Measurements from ENCODE around the gene CAPZA3. TPM values are rescaled to one million over a fixed set of nuclear protein-coding genes. Genes with fewer than 3 reads are reported as not detected.
"Not testable (repeated sequence)": the region's sequence is repeated elsewhere in the genome, so short reads cannot be mapped to it uniquely, and the experiment has no call there.

Gene CAPZA3
- polyA plus RNA-seq (ENCODE audit: insufficient read length in 4 of 4) = under 1 TPM in 2 of 4 donors, not detected in 2; 0.16 to 0.50 TPM

DNA sequence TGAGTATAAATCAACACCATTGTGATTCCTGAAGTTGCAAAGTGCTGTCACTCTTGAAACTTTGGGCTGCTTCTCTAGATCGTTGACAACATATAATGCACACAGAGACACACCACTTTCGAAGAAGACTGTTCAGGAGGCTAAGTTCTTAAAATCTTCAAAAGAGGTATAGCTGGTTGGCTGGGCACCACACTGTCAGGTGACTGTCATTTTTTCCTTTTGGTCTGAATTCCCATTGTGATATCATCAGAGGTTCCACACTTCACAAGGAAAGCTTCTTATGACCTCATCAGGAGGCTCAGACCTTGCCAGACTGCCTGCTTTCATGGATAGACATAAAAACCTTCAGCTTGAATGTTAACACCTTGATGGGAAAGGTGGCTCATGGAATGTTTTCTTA lies at the start of gene CAPZA3, which contains the start of gene PLCZ1:
CAPZA3 (plus strand) TSS at position 301 of the 400 bp plus-strand sequence. CDS start 150 bp downstream, outside the sequence.
PLCZ1 (minus strand) TSS at position 194 of the 400 bp plus-strand sequence. CDS start 641 bp downstream, outside the sequence.
- no peak for DNase-seq (ENCODE audit: low read depth in 4 of 4, low spot score in 3 of 4)

- DNase-seq (ENCODE audit: low read depth in 4 of 4, low spot score in 3 of 4) = no peak
These were observed 48.1 kb upstream of the CAPZA3 start for GRCh38 chr12:18689771-18690170.

DNA sequence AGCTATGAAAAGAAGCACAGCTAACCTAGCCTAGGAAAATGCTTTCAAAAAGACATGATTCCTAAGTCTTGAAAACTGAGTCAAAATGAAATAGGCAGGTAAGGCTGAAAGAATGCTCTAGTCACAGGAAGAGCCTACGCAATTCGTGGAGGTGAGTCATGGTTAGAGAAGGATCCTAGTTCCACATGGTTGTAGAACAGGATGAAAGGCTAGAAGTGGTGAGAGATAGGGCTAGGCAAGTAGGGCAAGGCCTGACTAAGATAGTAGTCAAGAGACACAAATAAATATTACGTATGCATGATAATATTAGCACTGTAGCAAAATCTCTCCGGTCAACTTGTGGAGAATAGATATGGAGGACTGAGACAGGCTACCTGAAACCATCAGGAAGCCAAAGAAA lies 47.3 kb upstream of the CAPZA3 start:
- no peak for DNase-seq (ENCODE audit: low read depth in 4 of 4, low spot score in 3 of 4)

GRCh38 chr12:18693986-18694385 lies 43.9 kb upstream of the CAPZA3 start:
- not testable (repeated sequence) for DNase-seq (ENCODE audit: low read depth in 4 of 4, low spot score in 3 of 4)

- no peak for DNase-seq (ENCODE audit: low read depth in 4 of 4, low spot score in 3 of 4)
These were observed 40.8 kb upstream of the CAPZA3 start for GRCh38 chr12:18696971-18697602.

GRCh38 chr12:18700271-18700670 lies 37.6 kb upstream of the CAPZA3 start:
- DNase-seq (ENCODE audit: low read depth in 4 of 4, low spot score in 3 of 4) = no peak

GRCh38 chr12:18703321-18703720 lies 34.6 kb upstream of the CAPZA3 start:
- DNase-seq (ENCODE audit: low read depth in 4 of 4, low spot score in 3 of 4) = peak in 1 of 4 donors; percentile 27

DNA sequence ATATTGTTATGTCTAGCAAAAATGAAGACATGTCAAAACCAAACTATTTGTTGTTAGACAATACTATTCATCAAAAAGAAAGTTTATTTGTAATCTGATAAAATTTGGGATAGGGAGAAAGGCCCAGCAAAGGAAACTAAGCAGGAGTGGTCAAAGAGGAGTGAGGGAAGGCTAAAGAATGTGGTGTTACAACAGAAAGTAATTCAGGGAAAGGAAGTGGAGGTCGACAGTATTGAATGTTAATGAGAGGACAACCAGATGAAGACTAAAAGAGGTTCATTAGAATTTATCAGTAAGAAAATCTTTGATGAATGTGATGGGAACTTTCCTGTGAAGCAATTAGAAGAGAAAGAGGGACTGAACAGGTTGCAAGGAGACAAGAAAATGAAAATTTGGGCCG lies 34.0 kb upstream of the CAPZA3 start:
- no peak for DNase-seq (ENCODE audit: low read depth in 4 of 4, low spot score in 3 of 4)

- DNase-seq (ENCODE audit: low read depth in 4 of 4, low spot score in 3 of 4) = no peak
These were observed 31.1 kb upstream of the CAPZA3 start for GRCh38 chr12:18706798-18707197.

DNA sequence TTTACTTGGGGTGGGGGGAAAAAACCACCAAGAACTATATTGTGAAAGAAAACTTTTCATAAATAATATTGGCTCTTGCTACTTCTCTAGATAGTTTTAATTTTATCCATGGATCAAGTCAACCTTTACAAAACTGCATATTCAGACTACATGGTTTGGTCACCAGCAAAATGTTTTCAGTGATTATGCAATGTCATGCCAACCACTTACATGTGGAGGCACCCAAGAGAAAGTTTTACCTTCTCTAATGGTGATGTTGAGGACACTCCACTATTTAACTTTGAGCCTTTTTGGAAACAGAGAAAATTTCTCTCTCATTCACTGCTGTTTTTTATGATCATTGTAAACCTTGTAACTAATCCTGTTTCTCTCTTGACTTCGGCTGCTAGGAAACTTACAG lies 21.7 kb upstream of the CAPZA3 start:
- DNase-seq (ENCODE audit: low read depth in 4 of 4, low spot score in 3 of 4) = no peak

- DNase-seq (ENCODE audit: low read depth in 4 of 4, low spot score in 3 of 4) = no peak
These were observed 19.5 kb upstream of the CAPZA3 start for GRCh38 chr12:18718462-18718861.

DNA sequence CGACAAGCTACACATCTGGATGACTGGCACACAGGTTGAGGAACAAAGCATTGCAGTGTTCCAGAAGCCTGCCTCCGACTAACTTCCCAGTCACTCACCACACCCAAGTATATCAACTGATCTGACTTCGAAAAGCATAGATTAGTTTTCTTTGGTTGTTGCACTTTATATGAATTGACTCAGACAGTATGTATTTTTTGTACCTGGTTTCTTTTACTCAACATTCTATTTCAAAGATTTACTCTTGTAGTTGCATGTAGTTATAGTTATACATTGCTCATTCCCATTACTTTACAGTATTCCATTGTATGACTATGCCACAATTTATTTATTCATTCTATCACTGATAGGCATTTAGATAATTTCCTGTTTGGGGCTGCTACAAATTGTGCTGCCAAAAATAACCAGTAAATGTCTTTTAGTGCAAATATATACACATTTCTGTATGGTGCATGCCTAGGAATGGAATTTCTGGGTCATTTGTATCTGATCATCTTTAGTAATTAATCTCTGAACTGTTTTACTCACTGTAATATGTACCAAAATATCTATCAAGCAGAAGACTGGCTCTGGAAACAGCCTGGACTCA lies 17.9 kb upstream of the CAPZA3 start:
- no peak for DNase-seq (ENCODE audit: low read depth in 4 of 4, low spot score in 3 of 4)

DNA sequence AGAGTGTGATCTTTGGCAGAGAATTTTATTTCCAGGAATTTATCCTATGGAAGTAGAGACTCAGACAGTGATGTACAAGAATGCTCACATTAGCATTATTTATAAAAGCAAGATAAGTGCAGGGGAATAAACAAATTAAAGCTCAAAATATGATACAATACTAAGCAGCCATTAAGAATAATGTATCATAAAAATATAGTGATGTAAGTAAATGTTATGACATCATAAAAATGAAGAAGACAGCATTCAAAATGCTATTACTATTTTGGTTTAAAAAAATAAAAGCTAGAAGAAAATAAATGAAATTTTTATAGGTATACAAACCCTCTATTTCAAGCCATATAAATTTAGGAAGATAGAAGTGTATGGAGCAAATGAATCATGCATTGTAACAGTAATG lies 17.2 kb upstream of the CAPZA3 start:
- DNase-seq (ENCODE audit: low read depth in 4 of 4, low spot score in 3 of 4) = no peak

DNA sequence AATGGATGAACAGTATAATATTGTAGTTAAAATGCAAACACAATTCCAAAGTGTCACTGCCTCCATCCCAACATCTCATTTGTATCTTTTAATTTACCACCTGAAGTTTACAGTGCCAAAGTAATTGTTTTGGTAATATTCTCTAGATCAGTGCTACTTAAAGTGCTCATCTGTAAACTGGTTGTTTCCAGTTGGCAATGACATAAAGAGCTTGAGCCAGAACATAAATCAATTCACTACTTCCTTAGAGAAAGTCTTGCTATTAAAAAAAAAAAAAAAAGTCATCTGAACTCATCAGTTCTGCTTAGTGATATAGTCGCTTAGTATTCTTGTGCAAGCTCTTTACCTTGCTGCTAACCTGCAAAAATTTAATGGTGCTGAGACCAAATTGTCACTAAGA lies 16.5 kb upstream of the CAPZA3 start:
- DNase-seq (ENCODE audit: low read depth in 4 of 4, low spot score in 3 of 4) = no peak

GRCh38 chr12:18723752-18724151 lies 14.2 kb upstream of the CAPZA3 start:
- no peak for DNase-seq (ENCODE audit: low read depth in 4 of 4, low spot score in 3 of 4)

GRCh38 chr12:18731156-18731555 lies 6.8 kb upstream of the CAPZA3 start:
- no peak for DNase-seq (ENCODE audit: low read depth in 4 of 4, low spot score in 3 of 4)

- DNase-seq (ENCODE audit: low read depth in 4 of 4, low spot score in 3 of 4) = no peak
These were observed 10.0 kb downstream of the CAPZA3 start for GRCh38 chr12:18747895-18748294.

DNA sequence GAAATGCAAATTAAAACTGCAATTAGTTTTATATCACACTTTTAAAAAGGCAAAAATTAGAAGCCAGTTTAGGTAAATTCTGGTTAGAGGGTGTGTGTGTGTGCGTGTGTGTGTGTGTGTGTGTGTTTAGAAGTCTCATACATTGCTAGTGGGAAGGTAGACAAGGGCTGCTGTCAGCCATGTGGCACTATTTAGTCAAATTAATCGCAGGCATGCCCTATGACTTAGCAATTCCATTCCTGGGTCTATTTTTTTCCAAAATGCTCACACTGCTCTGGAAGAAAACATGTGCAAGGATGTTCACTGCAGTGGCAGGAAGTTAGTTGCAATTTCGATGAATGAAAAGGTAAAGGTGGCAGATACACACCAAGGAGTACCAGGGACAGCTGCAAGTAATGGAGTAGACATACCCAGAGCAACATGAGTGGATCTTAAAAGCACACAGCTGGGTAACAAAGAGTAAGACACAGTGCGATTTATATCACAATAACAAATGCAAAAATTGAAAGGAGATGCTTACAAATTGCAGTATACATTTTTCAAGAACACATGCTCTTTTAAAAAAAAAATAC lies 11.6 kb downstream of the CAPZA3 start:
- DNase-seq (ENCODE audit: low read depth in 4 of 4, low spot score in 3 of 4) = no peak

GRCh38 chr12:18750085-18750484 lies 12.2 kb downstream of the CAPZA3 start:
- no peak for DNase-seq (ENCODE audit: low read depth in 4 of 4, low spot score in 3 of 4)

DNA sequence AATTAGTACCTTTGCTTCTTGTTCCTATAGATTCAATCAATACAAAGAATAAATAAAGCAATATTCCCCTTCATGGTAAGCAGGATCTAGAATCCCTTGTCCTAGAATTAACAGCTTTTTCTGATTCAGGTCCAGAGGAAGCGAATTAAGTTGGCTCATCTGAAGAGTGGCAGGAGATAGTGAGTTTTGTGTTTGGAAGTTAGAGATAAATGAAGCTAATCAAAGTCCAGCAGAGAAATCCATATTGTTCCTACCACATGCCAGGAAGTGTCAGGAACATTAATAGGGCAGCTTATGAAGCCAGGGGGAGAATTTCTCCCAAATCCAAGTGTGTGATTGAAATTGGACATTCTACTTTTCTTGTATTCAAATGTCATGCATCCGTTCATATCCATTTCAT lies 13.9 kb downstream of the CAPZA3 start:
- DNase-seq (ENCODE audit: low read depth in 4 of 4, low spot score in 3 of 4) = no peak

GRCh38 chr12:18752280-18752920 lies 14.5 kb downstream of the CAPZA3 start:
- DNase-seq (ENCODE audit: low read depth in 4 of 4, low spot score in 3 of 4) = no peak

- DNase-seq (ENCODE audit: low read depth in 4 of 4, low spot score in 3 of 4) = no peak
These were observed 15.0 kb downstream of the CAPZA3 start for GRCh38 chr12:18752947-18753346.
